HepG2 (cell line): ENCODE results near the gene NINJ2. TPM values are rescaled to one million over a fixed set of nuclear protein-coding genes. Genes with fewer than 3 reads are reported as not detected.

ENCODE experiments used
- ATAC-seq: fragments of 200-7000 bp; cut with Tn5 transposase; 3 replicates; pipeline ENCODE4 v1.9.1; 2020; ENCODE audit warnings: mild to moderate bottlenecking, moderate library complexity
- BruUV-seq: library from RNA; stranded (reverse); fragments of 400-500 nt; replicated peaks from 2 replicates; lab custom pipeline; 2021; lab: Mats Ljungman, UMichigan
- CTCF ChIA-PET: fragments of 300-600 bp; formaldehyde crosslinking; extraction: SDS; loops from one replicate; lab custom pipeline; 2021; ENCODE audit warnings: low total read pairs, inconsistent platforms, low intra/inter-chr PET ratio; lab: Yijun Ruan, JAX
- POLR2A ChIA-PET: fragments of 350-600 bp; sonication (Branson Sonifier 250); formaldehyde crosslinking; loops from one replicate; lab custom pipeline; 2020; ENCODE audit warnings: antibody characterized with exemption, inconsistent platforms; lab: Yijun Ruan, JAX
- DNase-seq: peaks from one replicate; pipeline ENCODE4 v3.0.0-alpha.2; 2015; ENCODE audit warnings: low spot score
- FAIRE-seq: peaks from 3 replicates; lab custom pipeline; 2011; peaks lifted over from hg19 to GRCh38; lab: Jason Lieb, UNC
- H2AFZ ChIP-seq: one replicate; pipeline ENCODE4 v1.6.1; 2011; ENCODE audit warnings: low read length, inconsistent platforms
- H3K27ac ChIP-seq: fragments of 300-600 bp; 3 replicates; pipeline ENCODE4 v1.8.0; 2011; ENCODE audit warnings: mixed run types, mild to moderate bottlenecking, mixed read lengths, low read length, inconsistent platforms; ENCODE audit not compliant: insufficient read depth; ENCODE audit errors: extremely low read length
- H3K27me3 ChIP-seq, 2 experiments: fragments of 200-600 bp in 1 of 2; 2 replicates in 1 of 2; 3 replicates in 1 of 2; pipeline versions ENCODE4 v1.6.0 to v1.8.0; 2011; ENCODE audit warnings: low read length in 2 of 2, mild to moderate bottlenecking in 2 of 2, moderate library complexity in 2 of 2, inconsistent platforms in 1 of 2; ENCODE audit not compliant: insufficient read depth in 2 of 2, control insufficient read depth in 1 of 2
- H3K36me3 ChIP-seq, 2 experiments: fragments of 200-600 bp in 1 of 2; replicated peaks in 1 of 2; 2 replicates in 1 of 2; 3 replicates in 1 of 2; pipeline versions ENCODE4 v1.5.1 to v1.8.0; 2011; ENCODE audit warnings: low read length in 2 of 2, inconsistent platforms in 1 of 2; ENCODE audit not compliant: insufficient read depth in 2 of 2, control insufficient read depth in 1 of 2
- H3K4me1 ChIP-seq: 2 replicates; pipeline ENCODE4 v1.5.1; 2012; ENCODE audit warnings: low read length, inconsistent platforms; ENCODE audit not compliant: insufficient read depth
- H3K4me2 ChIP-seq: 2 replicates; pipeline ENCODE4 v1.6.0; 2011; ENCODE audit warnings: low read depth, low read length, inconsistent platforms
- H3K4me3 ChIP-seq, 3 experiments: fragments of 200-600 bp in 1 of 3; sonication (generic), shearing (Covaris generic) in 1 of 3; replicated peaks in 1 of 3; 2 replicates each; pipeline ENCODE4 v1.5.1; 2011 to 2016; ENCODE audit warnings: low read length in 3 of 3, inconsistent platforms in 2 of 3, low read depth in 2 of 3, mild to moderate bottlenecking in 2 of 3, control low read depth in 1 of 3, mixed read lengths in 1 of 3; ENCODE audit not compliant: insufficient read depth in 1 of 3
- H3K79me2 ChIP-seq: one replicate; pipeline ENCODE4 v1.6.1; 2011; ENCODE audit warnings: low read length, inconsistent platforms; ENCODE audit not compliant: insufficient read depth
- H3K9ac ChIP-seq: 2 replicates; pipeline ENCODE4 v1.6.0; 2011; ENCODE audit warnings: mild to moderate bottlenecking, low read depth, low read length, inconsistent platforms; ENCODE audit not compliant: insufficient read depth
- H3K9me3 ChIP-seq: 2 replicates; pipeline ENCODE4 v1.5.1; 2012; ENCODE audit warnings: mild to moderate bottlenecking, low read length
- H4K20me1 ChIP-seq: 2 replicates; pipeline ENCODE4 v1.6.0; 2011; ENCODE audit warnings: inconsistent platforms, mild to moderate bottlenecking, low read length, moderate library complexity; ENCODE audit not compliant: insufficient read depth
- GLI4 ChIP-seq: sonication (generic); formaldehyde crosslinking; IDR thresholded peaks from 2 replicates; pipeline ENCODE4 v1.5.1; 2020; ENCODE audit warnings: missing genetic modification reagents, mild to moderate bottlenecking, moderate library complexity, borderline replicate concordance
- GTF2F1 ChIP-seq: fragments of 150-350 bp; IDR thresholded peaks from 2 replicates; pipeline ENCODE4 v1.6.1; 2014; ENCODE audit warnings: low read length
- HHEX ChIP-seq: IDR thresholded peaks from 2 replicates; pipeline ENCODE4 v1.6.1; 2016; ENCODE audit warnings: control low read depth
- MAFG ChIP-seq: sonication (generic); formaldehyde crosslinking; IDR thresholded peaks from 2 replicates; pipeline ENCODE4 v1.5.1; 2020; ENCODE audit warnings: mild to moderate bottlenecking, missing genetic modification reagents
- MAZ ChIP-seq, 2 experiments: sonication (generic) in 1 of 2; formaldehyde crosslinking in 1 of 2; IDR thresholded peaks; 2 replicates each; pipeline versions ENCODE4 v1.5.0 to v1.6.1; 2012 to 2020; ENCODE audit warnings: low read depth in 2 of 2, mild to moderate bottlenecking in 2 of 2, borderline replicate concordance in 1 of 2, improper control_type of control experiment in 1 of 2, low read length in 1 of 2, missing genetic modification reagents in 1 of 2, moderate library complexity in 1 of 2
- MXD3 ChIP-seq: IDR thresholded peaks from 2 replicates; pipeline ENCODE4 v1.6.1; 2016; ENCODE audit warnings: mild to moderate bottlenecking, missing biosample characterization, missing genetic modification reagents
- MYC ChIP-seq: sonication (generic); formaldehyde crosslinking; IDR thresholded peaks from 2 replicates; pipeline ENCODE4 v1.9.0; 2021; ENCODE audit warnings: missing genetic modification reagents, borderline replicate concordance
- NR2F2 ChIP-seq: IDR thresholded peaks from 2 replicates; pipeline ENCODE4 v1.6.1; 2012; ENCODE audit warnings: low read depth, inconsistent platforms, borderline replicate concordance
- TCF7 ChIP-seq: sonication (generic); IDR thresholded peaks from 2 replicates; pipeline ENCODE4 v1.6.1; 2016; ENCODE audit warnings: antibody characterized with exemption, low read depth
- U2AF1 ChIP-seq: fragments of 200-400 bp; formaldehyde crosslinking; optimal IDR thresholded peaks from 2 replicates; pipeline ENCODE3; 2017; ENCODE audit warnings: mild to moderate bottlenecking, low read depth, low read length
- ZNF33A ChIP-seq: sonication (generic); formaldehyde crosslinking; IDR thresholded peaks from 2 replicates; pipeline ENCODE4 v1.5.1; 2020; ENCODE audit warnings: missing genetic modification reagents, mild to moderate bottlenecking, moderate library complexity, borderline replicate concordance
- ZNF362 ChIP-seq: sonication (generic); formaldehyde crosslinking; IDR thresholded peaks from 2 replicates; pipeline ENCODE4 v1.4.0; 2020; ENCODE audit warnings: missing genetic modification reagents, mild to moderate bottlenecking, borderline replicate concordance
- ZNF543 ChIP-seq: sonication (generic); formaldehyde crosslinking; IDR thresholded peaks from 2 replicates; pipeline ENCODE4 v1.4.0; 2020; ENCODE audit warnings: mild to moderate bottlenecking, missing genetic modification reagents
- ZNF607 ChIP-seq: sonication (generic); formaldehyde crosslinking; IDR thresholded peaks from 2 replicates; pipeline ENCODE4 v1.5.1; 2020; ENCODE audit warnings: missing genetic modification reagents, mild to moderate bottlenecking, borderline replicate concordance
- ZNF691 ChIP-seq: sonication (generic); formaldehyde crosslinking; IDR thresholded peaks from 2 replicates; pipeline ENCODE4 v1.4.0; 2020; ENCODE audit warnings: missing genetic modification reagents, low read depth, mild to moderate bottlenecking, borderline replicate concordance
- ZNF775 ChIP-seq: sonication (generic); formaldehyde crosslinking; IDR thresholded peaks from 2 replicates; pipeline ENCODE4 v1.4.0; 2020; ENCODE audit warnings: missing genetic modification reagents, mild to moderate bottlenecking, moderate library complexity, borderline replicate concordance
- ZNF891 ChIP-seq: sonication (generic); formaldehyde crosslinking; IDR thresholded peaks from 2 replicates; pipeline ENCODE4 v1.5.0; 2020; ENCODE audit warnings: mild to moderate bottlenecking, missing genetic modification reagents
- WGBS: methylation state at CpG from one replicate; pipeline ENCODE4 v1.1.6; 2017; ENCODE audit warnings: low lambda C conversion rate; 5-methylcytosine and 5-hydroxymethylcytosine counted together
- in situ Hi-C: cut with HindIII; loops from 2 replicates; pipeline ENCODE4 v1.10.0; 2017; ENCODE audit warnings: low pct_unique_long_range_greater_than_20kb; ENCODE audit not compliant: extremely low pct_ligation_motif_present
- intact Hi-C: fragments of 100-400 bp; cut with micrococcal nuclease; formaldehyde crosslinking; loops from one replicate; pipeline ENCODE4 v1.10.0; 2022; ENCODE audit not compliant: unreplicated experiment
- polyA plus RNA-seq, 8 experiments: library from polyadenylated mRNA; depleted of rRNA in 3 of 8; stranded (reverse) in 7 of 8; unstranded in 1 of 8; fragments of >200 nt; fragmentation: Illumina TruSeq in 4 of 8; extraction: Trizol in 4 of 8; gene quantifications; 2 replicates each; pipeline versions ENCODE4 v1.2.1 to v1.2.3, GENCODE V29; 2011 to 2016; ENCODE audit warnings: low read depth in 4 of 8, missing spikeins in 1 of 8, mixed read lengths in 1 of 8; ENCODE audit not compliant: insufficient read depth in 1 of 8
- total RNA-seq, 5 experiments: library from RNA; depleted of rRNA; stranded (reverse); fragments of >200 nt; fragmentation: Illumina TruSeq; extraction: Trizol; gene quantifications; 2 replicates each; pipeline ENCODE4 v1.2.3, GENCODE V29; 2016; ENCODE audit warnings: low read depth in 1 of 5
- TF ChIP-seq, protein P1 (sequence below): sonication (generic); formaldehyde crosslinking; IDR thresholded peaks from 2 replicates; pipeline ENCODE4 v1.4.0; 2020; ENCODE audit warnings: missing genetic modification reagents

Gene NINJ2
- total and polyA plus RNA-seq, 2 of the 13 experiments (the other 11 are each of a cell fraction or from before 2014, with no cell fraction given), result 0.62 to 3.8 TPM

- peaks cover 39% of the 10 kb centered on the region for H3K4me1 ChIP-seq
- no peaks in the 10 kb centered on the region for H3K36me3 ChIP-seq
- FAIRE-seq (peak; percentile 93), ATAC-seq (peak; percentile 87), DNase-seq (peak; percentile 86)
- WGBS, result 77% methylated on average over 27 of the region's 27 CpGs
- H3K27ac ChIP-seq, result peak overlapping the region; percentile 20
- in situ Hi-C loops (no loop called here), intact Hi-C loops (no loop called here)
- H3K9me3 ChIP-seq, result peaks cover 11% of the 10 kb centered on the region
- POLR2A ChIA-PET, result interaction anchor here (0.6 kb wide), 1 partner anchor 750 kb away, joined by 3 read pairs; no protein-coding TSS in a partner anchor
- peak overlapping the region; percentile 70 for H3K4me2 ChIP-seq
- peak overlapping the region; percentile 10; the same call in 1 of the 2 replicates for H3K9ac ChIP-seq
- H3K27me3 ChIP-seq, result peaks cover 0 to 3% of the 10 kb centered on the region in 2 experiments; a peak in 3 of 5 replicates
- no peak overlapping the region for H2AFZ ChIP-seq
- CTCF ChIA-PET, result no interaction called here
- no peaks in the 10 kb centered on the region for H4K20me1 ChIP-seq
- H3K79me2 ChIP-seq, result no peaks in the 10 kb centered on the region
- peak overlapping the region in 2 of 3 experiments; percentile 22 to 26; a peak in 3 of 6 replicates for H3K4me3 ChIP-seq
- no TSS peak for BruUV-seq
- TF ChIP-seq ZNF33A (CRISPR knock-in tag), result no peak
- no peak for TF ChIP-seq MAFG (CRISPR knock-in tag)
- TF ChIP-seq ZNF691, result peak; percentile 89; the same call in 1 of the 2 replicates
- peak; percentile 89 for TF ChIP-seq HHEX
- no peak for TF ChIP-seq GTF2F1
- TF ChIP-seq MYC (CRISPR knock-in tag), result no peak
- TF ChIP-seq ZNF543 (CRISPR knock-in tag), result 0 out of 2 replicates have a peak, but pooled peaks have one; percentile 20
- no peak for TF ChIP-seq MXD3
- peak; percentile 96 for TF ChIP-seq NR2F2
- TF ChIP-seq ZNF775, result peak; percentile 97
- TF ChIP-seq, protein P1, sequence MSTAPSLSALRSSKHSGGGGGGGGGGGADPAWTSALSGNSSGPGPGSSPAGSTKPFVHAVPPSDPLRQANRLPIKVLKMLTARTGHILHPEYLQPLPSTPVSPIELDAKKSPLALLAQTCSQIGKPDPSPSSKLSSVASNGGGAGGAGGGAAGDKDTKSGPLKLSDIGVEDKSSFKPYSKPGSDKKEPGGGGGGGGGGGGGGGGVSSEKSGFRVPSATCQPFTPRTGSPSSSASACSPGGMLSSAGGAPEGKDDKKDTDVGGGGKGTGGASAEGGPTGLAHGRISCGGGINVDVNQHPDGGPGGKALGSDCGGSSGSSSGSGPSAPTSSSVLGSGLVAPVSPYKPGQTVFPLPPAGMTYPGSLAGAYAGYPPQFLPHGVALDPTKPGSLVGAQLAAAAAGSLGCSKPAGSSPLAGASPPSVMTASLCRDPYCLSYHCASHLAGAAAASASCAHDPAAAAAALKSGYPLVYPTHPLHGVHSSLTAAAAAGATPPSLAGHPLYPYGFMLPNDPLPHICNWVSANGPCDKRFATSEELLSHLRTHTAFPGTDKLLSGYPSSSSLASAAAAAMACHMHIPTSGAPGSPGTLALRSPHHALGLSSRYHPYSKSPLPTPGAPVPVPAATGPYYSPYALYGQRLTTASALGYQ, result 0 out of 2 replicates have a peak, but pooled peaks have one; percentile 42
- TF ChIP-seq MAZ (IDR thresholded peaks at IDR 0.05; ENCODE audit: borderline replicate concordance, low read depth, low read length), result no peak
- TF ChIP-seq MAZ (CRISPR knock-in tag; IDR thresholded peaks at IDR 0.05; ENCODE audit: low read depth), result no peak
- TF ChIP-seq TCF7, result peak; percentile 58; the same call in 1 of the 2 replicates
- no peak for TF ChIP-seq ZNF607
- TF ChIP-seq ZNF362 (CRISPR knock-in tag), result peak; percentile 16; the same call in 1 of the 2 replicates
- TF ChIP-seq GLI4 (CRISPR knock-in tag), result no peak
- TF ChIP-seq U2AF1, result no peak
- no peak for TF ChIP-seq ZNF891 (CRISPR knock-in tag)
These were observed 31.7 kb upstream of the NINJ2 start for GRCh38 chr12:694734-695503.
